Measurements from ENCODE around the gene FOXL1. TPM values are rescaled to one million over a fixed set of nuclear protein-coding genes. Genes with fewer than 3 reads are reported as not detected.

Gene FOXL1
- total RNA-seq, 1 donor, result 2.5 TPM

- no peak for DNase-seq (ENCODE audit: insufficient read length, low spot score, missing footprints)
- Histone ChIP-seq H3K27ac (ENCODE audit: low read depth, low read length) (peak overlapping the region; percentile 56), H3K4me1 (ENCODE audit: insufficient read depth, low read length) (no peaks in the 10 kb centered on the region), H2AFZ (ENCODE audit: low read length) (peak overlapping the region; percentile 12), H3K4me3 (ENCODE audit: insufficient read depth, low read length) (peak overlapping the region; percentile 44), H3K36me3 (ENCODE audit: insufficient read depth, low read length) (no peaks in the 10 kb centered on the region), H3K27me3 (ENCODE audit: insufficient read depth, low read length) (no peaks in the 10 kb centered on the region), H3K9me3 (ENCODE audit: low read depth, low read length) (peaks cover 3% of the 10 kb centered on the region), H3K79me2 (ENCODE audit: insufficient read depth, low read length) (peaks cover 2% of the 10 kb centered on the region), H4K20me1 (ENCODE audit: insufficient read depth, low read length) (no peaks in the 10 kb centered on the region), H3K4me2 (ENCODE audit: insufficient read depth, low read length) (peak overlapping the region; percentile 83)
- no peak for TF ChIP-seq CTCF (IDR thresholded peaks at IDR 0.05; ENCODE audit: extremely low read depth, low read depth, low read length)
These were observed 40.3 kb downstream of the FOXL1 start for GRCh38 chr16:86618431-86619238.

- Histone ChIP-seq H3K9me3 (ENCODE audit: low read depth, low read length) (peaks cover 3% of the 10 kb centered on the region), H3K4me2 (ENCODE audit: insufficient read depth, low read length) (peak overlapping the region; percentile 83), H3K27ac (ENCODE audit: low read depth, low read length) (peak overlapping the region; percentile 56), H3K4me3 (ENCODE audit: insufficient read depth, low read length) (peak overlapping the region; percentile 44), H4K20me1 (ENCODE audit: insufficient read depth, low read length) (no peaks in the 10 kb centered on the region), H3K36me3 (ENCODE audit: insufficient read depth, low read length) (no peaks in the 10 kb centered on the region), H3K27me3 (ENCODE audit: insufficient read depth, low read length) (no peaks in the 10 kb centered on the region), H3K79me2 (ENCODE audit: insufficient read depth, low read length) (peaks cover 2% of the 10 kb centered on the region), H3K4me1 (ENCODE audit: insufficient read depth, low read length) (no peaks in the 10 kb centered on the region), H2AFZ (ENCODE audit: low read length) (peak overlapping the region; percentile 12)
- DNase-seq (ENCODE audit: insufficient read length, low spot score, missing footprints), result no peak
- TF ChIP-seq CTCF (IDR thresholded peaks at IDR 0.05; ENCODE audit: extremely low read depth, low read depth, low read length), result no peak
These were observed 41.0 kb downstream of the FOXL1 start for GRCh38 chr16:86619239-86619794.

- no peak for DNase-seq (ENCODE audit: insufficient read length, low spot score, missing footprints)
- Histone ChIP-seq H3K4me3 (ENCODE audit: insufficient read depth, low read length) (no peak overlapping the region), H3K27ac (ENCODE audit: low read depth, low read length) (no peak overlapping the region), H3K9me3 (ENCODE audit: low read depth, low read length) (peaks cover 3% of the 10 kb centered on the region), H3K79me2 (ENCODE audit: insufficient read depth, low read length) (peaks cover 2% of the 10 kb centered on the region), H3K4me1 (ENCODE audit: insufficient read depth, low read length) (no peaks in the 10 kb centered on the region), H3K36me3 (ENCODE audit: insufficient read depth, low read length) (no peaks in the 10 kb centered on the region), H3K27me3 (ENCODE audit: insufficient read depth, low read length) (no peaks in the 10 kb centered on the region), H3K4me2 (ENCODE audit: insufficient read depth, low read length) (no peak overlapping the region), H4K20me1 (ENCODE audit: insufficient read depth, low read length) (no peaks in the 10 kb centered on the region), H2AFZ (ENCODE audit: low read length) (no peak overlapping the region)
- no peak for TF ChIP-seq CTCF (IDR thresholded peaks at IDR 0.05; ENCODE audit: extremely low read depth, low read depth, low read length)
These were observed 41.8 kb downstream of the FOXL1 start for GRCh38 chr16:86620184-86620583.

- Histone ChIP-seq H3K9me3 (ENCODE audit: low read depth, low read length) (peaks cover 3% of the 10 kb centered on the region), H3K4me1 (ENCODE audit: insufficient read depth, low read length) (no peaks in the 10 kb centered on the region), H2AFZ (ENCODE audit: low read length) (no peak overlapping the region), H3K4me2 (ENCODE audit: insufficient read depth, low read length) (no peak overlapping the region), H3K4me3 (ENCODE audit: insufficient read depth, low read length) (no peak overlapping the region), H3K79me2 (ENCODE audit: insufficient read depth, low read length) (no peaks in the 10 kb centered on the region), H3K27me3 (ENCODE audit: insufficient read depth, low read length) (no peaks in the 10 kb centered on the region), H4K20me1 (ENCODE audit: insufficient read depth, low read length) (no peaks in the 10 kb centered on the region), H3K36me3 (ENCODE audit: insufficient read depth, low read length) (no peaks in the 10 kb centered on the region), H3K27ac (ENCODE audit: low read depth, low read length) (no peak overlapping the region)
- no peak for DNase-seq (ENCODE audit: insufficient read length, low spot score, missing footprints)
- TF ChIP-seq CTCF (IDR thresholded peaks at IDR 0.05; ENCODE audit: extremely low read depth, low read depth, low read length), result no peak
These were observed 43.6 kb downstream of the FOXL1 start for GRCh38 chr16:86621966-86622365.

Measured in osteoblast (primary cell).